ENCODE data around the gene CCDC183.
"Not testable (repeated sequence)": the region's sequence is repeated elsewhere in the genome, so short reads cannot be mapped to it uniquely, and the experiment has no call there.

Gene CCDC183
- total RNA-seq = 1.2 to 2.8 reads per million in 2 donors

GRCh38 chr9:136796238-136796774 lies at the start of gene CCDC183:
CCDC183 (plus strand) TSS chr9:136796338; CDS start chr9:136796398, 60 bp downstream.
- DNase-seq = no peak

GRCh38 chr9:136746621-136747020 lies 49.5 kb upstream of the CCDC183 start:
- DNase-seq = no peak

GRCh38 chr9:136747161-136748060 lies 48.7 kb upstream of the CCDC183 start:
- DNase-seq = no peak

- no peak for DNase-seq
These were observed 47.9 kb upstream of the CCDC183 start, which contains the start of gene LCN6 for GRCh38 chr9:136748201-136748600. LCN6 (minus strand) TSS chr9:136748525; CDS start chr9:136748483, 42 bp downstream.

- no peak for DNase-seq
These were observed 47.2 kb upstream of the CCDC183 start for GRCh38 chr9:136748666-136749611.

- no peak for DNase-seq
These were observed 45.6 kb upstream of the CCDC183 start for GRCh38 chr9:136750526-136750925.

- DNase-seq = no peak
These were observed 44.9 kb upstream of the CCDC183 start for GRCh38 chr9:136751244-136751643.

GRCh38 chr9:136751814-136752213 lies 44.3 kb upstream of the CCDC183 start:
- no peak for DNase-seq

GRCh38 chr9:136753371-136754058 lies 42.6 kb upstream of the CCDC183 start:
- no peak for DNase-seq

GRCh38 chr9:136754059-136754572 lies 42.0 kb upstream of the CCDC183 start:
- no peak for DNase-seq

GRCh38 chr9:136754626-136755301 lies 41.4 kb upstream of the CCDC183 start:
- DNase-seq = no peak

GRCh38 chr9:136755302-136756133 lies 40.6 kb upstream of the CCDC183 start:
- not testable (repeated sequence) for DNase-seq

GRCh38 chr9:136756134-136756438 lies 40.1 kb upstream of the CCDC183 start:
- DNase-seq = no peak

GRCh38 chr9:136756836-136757235 lies 39.3 kb upstream of the CCDC183 start:
- DNase-seq = no peak

GRCh38 chr9:136757328-136757727 lies 38.8 kb upstream of the CCDC183 start:
- no peak for DNase-seq

- DNase-seq = no peak
These were observed 38.4 kb upstream of the CCDC183 start for GRCh38 chr9:136757751-136758140.

GRCh38 chr9:136759001-136759400 lies 37.1 kb upstream of the CCDC183 start:
- DNase-seq = no peak

GRCh38 chr9:136759436-136760325 lies 36.5 kb upstream of the CCDC183 start:
- no peak for DNase-seq

- no peak for DNase-seq
These were observed 35.7 kb upstream of the CCDC183 start for GRCh38 chr9:136760424-136760823.

Measured in activated gamma-delta T cell (primary cell).